IMR-90 (cell line): ENCODE measurements around the gene RFXANK. TPM values are rescaled to one million over a fixed set of nuclear protein-coding genes. Genes with fewer than 3 reads are reported as not detected.

Source experiments
- ATAC-seq: fragments of 200-7000 bp; cut with Tn5 transposase; 2 replicates; pipeline ENCODE4 v1.9.1; 2020; ENCODE audit warnings: low read depth, mild to moderate bottlenecking, moderate library complexity
- BruUV-seq: library from RNA; stranded (reverse); fragments of 400-500 nt; replicated peaks from 2 replicates; lab custom pipeline; 2021; lab: Mats Ljungman, UMichigan
- CTCF ChIA-PET: fragments of 300-600 bp; formaldehyde crosslinking; extraction: SDS; loops from one replicate; lab custom pipeline; 2021; ENCODE audit warnings: antibody characterized with exemption; lab: Yijun Ruan, JAX
- POLR2A ChIA-PET: fragments of 300-600 bp; sonication (Branson Sonifier 250); formaldehyde crosslinking; loops from one replicate; lab custom pipeline; 2022; ENCODE audit warnings: antibody characterized with exemption; ENCODE audit not compliant: unreplicated experiment; lab: Charles Lee
- DNase-seq: peaks from one replicate; pipeline ENCODE4 v3.0.0; 2013
- H2AFZ ChIP-seq: replicated peaks from 2 replicates; pipeline ENCODE3; 2013; ENCODE audit warnings: low read length, mild to moderate bottlenecking; ENCODE audit not compliant: poor library complexity
- H2AK5ac ChIP-seq: 2 replicates; pipeline ENCODE4 v1.6.1; 2013; ENCODE audit warnings: low read depth, low read length, inconsistent platforms
- H2AK9ac ChIP-seq: replicated peaks from 2 replicates; pipeline ENCODE3; 2013; ENCODE audit warnings: mild to moderate bottlenecking, low read depth, low read length, moderate library complexity; ENCODE audit not compliant: poor library complexity
- H2BK120ac ChIP-seq: 2 replicates; pipeline ENCODE4 v1.6.1; 2013; ENCODE audit warnings: low read depth, low read length, inconsistent platforms
- H2BK15ac ChIP-seq: 3 replicates; pipeline ENCODE4 v1.6.1; 2013; ENCODE audit warnings: low read depth, low read length, inconsistent platforms
- H2BK20ac ChIP-seq: 2 replicates; pipeline ENCODE4 v1.6.1; 2013; ENCODE audit warnings: low read depth, mild to moderate bottlenecking, inconsistent platforms, low read length, moderate library complexity
- H2BK5ac ChIP-seq: 2 replicates; pipeline ENCODE4 v1.6.1; 2013; ENCODE audit warnings: mild to moderate bottlenecking, low read depth, low read length, inconsistent platforms; ENCODE audit not compliant: poor library complexity, severe bottlenecking
- H3K14ac ChIP-seq: replicated peaks from 2 replicates; pipeline ENCODE4 v1.6.1; 2013; ENCODE audit warnings: low read depth, low read length, inconsistent platforms
- H3K18ac ChIP-seq: 2 replicates; pipeline ENCODE4 v1.6.1; 2013; ENCODE audit warnings: low read depth, low read length, control low read depth
- H3K23ac ChIP-seq: 2 replicates; pipeline ENCODE4 v1.6.1; 2013; ENCODE audit warnings: low read depth, low read length, inconsistent platforms
- H3K27ac ChIP-seq: 2 replicates; pipeline ENCODE4 v1.5.1; 2013; ENCODE audit warnings: mild to moderate bottlenecking, control low read depth, low read length; ENCODE audit not compliant: insufficient read depth
- H3K27me3 ChIP-seq: 2 replicates; pipeline ENCODE4 v1.6.1; 2013; ENCODE audit warnings: low read length; ENCODE audit not compliant: control insufficient read depth, insufficient read depth
- H3K36me3 ChIP-seq: 2 replicates; pipeline ENCODE4 v1.6.1; 2013; ENCODE audit warnings: low read length, mixed read lengths; ENCODE audit not compliant: control insufficient read depth, insufficient read depth
- H3K4ac ChIP-seq: 2 replicates; pipeline ENCODE4 v1.6.1; 2013; ENCODE audit warnings: low read depth, low read length, inconsistent platforms
- H3K4me1 ChIP-seq: 2 replicates; pipeline ENCODE4 v1.6.1; 2013; ENCODE audit warnings: low read length, mixed read lengths; ENCODE audit not compliant: control insufficient read depth, insufficient read depth
- H3K4me2 ChIP-seq: 2 replicates; pipeline ENCODE4 v1.6.1; 2013; ENCODE audit warnings: low read depth, mild to moderate bottlenecking, control low read depth, low read length, moderate library complexity
- H3K4me3 ChIP-seq: 2 replicates; pipeline ENCODE4 v1.5.1; 2013; ENCODE audit warnings: low read depth, mild to moderate bottlenecking, control low read depth, low read length, moderate library complexity; ENCODE audit not compliant: insufficient read depth
- H3K56ac ChIP-seq: 2 replicates; pipeline ENCODE4 v1.6.1; 2013; ENCODE audit warnings: low read length, inconsistent platforms; ENCODE audit not compliant: insufficient read depth; ENCODE audit errors: extremely low read depth
- H3K79me1 ChIP-seq, 2 experiments: 2 replicates each; pipeline ENCODE4 v1.6.1; 2013; ENCODE audit warnings: low read length in 2 of 2, inconsistent platforms in 1 of 2, low read depth in 1 of 2
- H3K9ac ChIP-seq: 2 replicates; pipeline ENCODE4 v1.6.1; 2013; ENCODE audit warnings: low read depth, low read length, control low read depth
- H3K9me1 ChIP-seq: 2 replicates; pipeline ENCODE4 v1.6.1; 2013; ENCODE audit warnings: low read length, inconsistent platforms; ENCODE audit not compliant: insufficient read depth
- H3K9me3 ChIP-seq: 2 replicates; pipeline ENCODE4 v1.6.1; 2013; ENCODE audit warnings: low read length; ENCODE audit not compliant: control insufficient read depth, insufficient read depth
- H4K20me1 ChIP-seq: 2 replicates; pipeline ENCODE4 v1.6.1; 2013; ENCODE audit warnings: low read length, inconsistent platforms; ENCODE audit not compliant: insufficient read depth
- H4K5ac ChIP-seq: 2 replicates; pipeline ENCODE4 v1.6.1; 2013; ENCODE audit warnings: mild to moderate bottlenecking, low read depth, low read length, control low read depth
- H4K8ac ChIP-seq, 2 experiments: 2 replicates each; pipeline ENCODE4 v1.6.1; 2013; ENCODE audit warnings: low read depth in 2 of 2, low read length in 2 of 2, control low read depth in 1 of 2, inconsistent platforms in 1 of 2
- H4K91ac ChIP-seq: 2 replicates; pipeline ENCODE4 v1.6.1; 2013; ENCODE audit warnings: low read depth, low read length, inconsistent platforms; ENCODE audit not compliant: insufficient read depth
- BHLHE40 ChIP-seq: fragments of 150-350 bp; IDR thresholded peaks from 2 replicates; pipeline ENCODE4 v1.6.1; 2016; ENCODE audit warnings: mild to moderate bottlenecking, low read depth, low read length
- CEBPB ChIP-seq: IDR thresholded peaks from 2 replicates; pipeline ENCODE4 v1.6.1; 2012; ENCODE audit warnings: low read depth, low read length, improper control_type of control experiment
- CHD1 ChIP-seq: IDR thresholded peaks from 2 replicates; pipeline ENCODE4 v1.6.1; 2012; ENCODE audit warnings: low read depth, low read length, improper control_type of control experiment
- FOS ChIP-seq: fragments of 150-350 bp; IDR thresholded peaks from 2 replicates; pipeline ENCODE4 v1.6.1; 2016; ENCODE audit warnings: low read depth, low read length
- MAFK ChIP-seq: IDR thresholded peaks from 2 replicates; pipeline ENCODE4 v1.6.1; 2012; ENCODE audit warnings: low read depth, low read length, improper control_type of control experiment
- MAZ ChIP-seq: IDR thresholded peaks from 2 replicates; pipeline ENCODE4 v1.6.1; 2012; ENCODE audit warnings: low read depth, mild to moderate bottlenecking, low read length, improper control_type of control experiment, moderate library complexity, borderline replicate concordance
- MXI1 ChIP-seq: IDR thresholded peaks from 2 replicates; pipeline ENCODE4 v1.6.1; 2012; ENCODE audit warnings: low read depth, mild to moderate bottlenecking, low read length, moderate library complexity, borderline replicate concordance
- NFE2L2 ChIP-seq: fragments of 150-350 bp; IDR thresholded peaks from 2 replicates; pipeline ENCODE4 v1.6.1; 2016; ENCODE audit warnings: low read depth, mild to moderate bottlenecking, low read length
- POLR2A ChIP-seq: IDR thresholded peaks from 2 replicates; pipeline ENCODE4 v1.6.1; 2012; ENCODE audit warnings: mild to moderate bottlenecking, low read depth, low read length
- RAD21 ChIP-seq: IDR thresholded peaks from 2 replicates; pipeline ENCODE4 v1.6.1; 2012; ENCODE audit warnings: low read length, improper control_type of control experiment
- RCOR1 ChIP-seq: IDR thresholded peaks from 2 replicates; pipeline ENCODE4 v1.6.1; 2012; ENCODE audit warnings: mild to moderate bottlenecking, low read length, improper control_type of control experiment; ENCODE audit not compliant: insufficient replicate concordance
- RFX5 ChIP-seq: IDR thresholded peaks from 2 replicates; pipeline ENCODE4 v1.8.0; 2012; ENCODE audit warnings: low read depth, mild to moderate bottlenecking, low read length, moderate library complexity
- SMC3 ChIP-seq: fragments of 150-350 bp; IDR thresholded peaks from 2 replicates; pipeline ENCODE4 v1.6.1; 2016; ENCODE audit warnings: low read depth, mild to moderate bottlenecking, antibody characterized with exemption, low read length, moderate library complexity
- whole genome bisulfite sequencing, 2 experiments: methylation state at CpG; one replicate each; pipeline versions ENCODE4 v1.1.5 to v1.1.7; 2013; ENCODE audit warnings: missing lambda C conversion rate in 2 of 2; ENCODE audit not compliant: insufficient read length in 1 of 2; ENCODE audit errors: extremely low coverage in 2 of 2; 5-methylcytosine and 5-hydroxymethylcytosine counted together
- dilution Hi-C: fragments of 300-500 bp; cut with HindIII; formaldehyde crosslinking; loops from one replicate; pipeline ENCODE4 v1.14.3; 2018; ENCODE audit warnings: low sequenced_read_pairs; ENCODE audit not compliant: unreplicated experiment
- in situ Hi-C: fragments of 300-500 bp; cut with MboI; formaldehyde crosslinking; loops from 3 replicates; pipeline ENCODE4 v1.14.3; 2019; ENCODE audit warnings: low sequenced_read_pairs, inconsistent platforms, mixed read lengths
- intact Hi-C: fragments of 100-400 bp; cut with micrococcal nuclease; formaldehyde crosslinking; loops from 2 replicates; pipeline ENCODE4 v1.10.0; 2022
- polyA plus RNA-seq, 3 experiments: library from polyadenylated mRNA; depleted of rRNA; stranded (reverse); fragments of >200 nt; gene quantifications; 2 replicates each; pipeline ENCODE4 v1.2.3, GENCODE V29; 2012; ENCODE audit warnings: low replicate concordance in 1 of 3
- total RNA-seq: library from RNA; depleted of rRNA; stranded (reverse); fragments of >200 nt; gene quantifications from 2 replicates; pipeline ENCODE4 v1.2.3, GENCODE V29; 2012
- TF ChIP-seq, protein P1 (sequence below): fragments of 150-350 bp; IDR thresholded peaks from 2 replicates; pipeline ENCODE4 v1.6.1; 2017; ENCODE audit warnings: mild to moderate bottlenecking, antibody characterized with exemption, low read length, low read depth
- TF ChIP-seq, protein P2 (sequence below): conservative IDR thresholded peaks from 2 replicates; pipeline ENCODE4 v1.5.1; 2012; ENCODE audit warnings: mild to moderate bottlenecking, low read depth, low read length, improper control_type of control experiment
- TF ChIP-seq, protein P3 (sequence below): fragments of 150-350 bp; IDR thresholded peaks from 2 replicates; pipeline ENCODE4 v1.6.1; 2016; ENCODE audit warnings: low read depth, mild to moderate bottlenecking, low read length, moderate library complexity, borderline replicate concordance

Gene RFXANK
- total and polyA plus RNA-seq, 2 of the 4 experiments (the other 2 are of a cell fraction) = 68.3 to 97.8 TPM

DNA sequence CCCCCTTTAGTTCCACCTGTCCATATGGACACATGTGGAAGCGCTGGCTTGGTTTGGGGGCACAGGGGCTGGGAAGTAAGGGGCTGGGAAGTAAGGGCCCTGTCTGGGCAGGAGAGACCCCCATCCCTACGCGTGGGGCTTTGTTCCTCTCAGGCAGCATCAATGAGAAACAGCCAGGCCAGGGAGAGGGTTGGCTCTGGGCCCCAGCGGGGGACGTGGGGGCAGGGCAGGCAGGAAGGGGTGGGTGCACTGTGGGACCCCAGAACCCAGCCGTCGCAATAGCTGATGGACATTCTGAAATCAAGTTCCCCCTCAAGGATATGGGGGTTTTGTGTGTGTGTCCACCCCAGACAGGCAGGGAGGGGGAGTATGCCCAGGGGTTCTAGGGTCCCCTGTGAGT lies 20.9 kb downstream of the RFXANK start:
- Histone ChIP-seq H3K18ac (no peak overlapping the region), H3K27me3 (peaks cover 29% of the 10 kb centered on the region), H3K4ac (no peak overlapping the region), H3K14ac (no peak overlapping the region), H3K23ac (no peak overlapping the region), H2BK5ac (no peak overlapping the region), H3K79me1 (no peaks in the 10 kb centered on the region), H3K36me3 (no peaks in the 10 kb centered on the region), H4K5ac (no peak overlapping the region), H4K91ac (no peak overlapping the region), H2AK9ac (no peak overlapping the region), H2AFZ (no peak overlapping the region), H3K4me2 (no peak overlapping the region), H3K9me3 (no peaks in the 10 kb centered on the region), H3K4me1 (no peaks in the 10 kb centered on the region), H2BK15ac (no peak overlapping the region), H2AK5ac (no peak overlapping the region), H3K56ac (no peak overlapping the region), H3K9ac (no peak overlapping the region), H2BK20ac (no peak overlapping the region), H2BK120ac (no peak overlapping the region), H4K8ac (no peak overlapping the region), H3K4me3 (no peak overlapping the region), H4K20me1 (peaks cover 6% of the 10 kb centered on the region; the same call in 1 of the 2 replicates), H3K9me1 (0 out of 2 replicates have a peak, but pooled peaks cover 2% of the 10 kb centered on the region), H3K27ac (no peak overlapping the region)
- ATAC-seq (no peak), DNase-seq (no peak)
- dilution Hi-C loops = no loop called here
- CTCF ChIA-PET = no interaction called here
- TF ChIP-seq CHD1 = no peak
- TF ChIP-seq, protein P1, sequence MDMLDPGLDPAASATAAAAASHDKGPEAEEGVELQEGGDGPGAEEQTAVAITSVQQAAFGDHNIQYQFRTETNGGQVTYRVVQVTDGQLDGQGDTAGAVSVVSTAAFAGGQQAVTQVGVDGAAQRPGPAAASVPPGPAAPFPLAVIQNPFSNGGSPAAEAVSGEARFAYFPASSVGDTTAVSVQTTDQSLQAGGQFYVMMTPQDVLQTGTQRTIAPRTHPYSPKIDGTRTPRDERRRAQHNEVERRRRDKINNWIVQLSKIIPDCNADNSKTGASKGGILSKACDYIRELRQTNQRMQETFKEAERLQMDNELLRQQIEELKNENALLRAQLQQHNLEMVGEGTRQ = no peak
- TF ChIP-seq MAFK = no peak
- TF ChIP-seq RFX5 = no peak
- no peak for TF ChIP-seq CEBPB
- TF ChIP-seq, protein P2, sequence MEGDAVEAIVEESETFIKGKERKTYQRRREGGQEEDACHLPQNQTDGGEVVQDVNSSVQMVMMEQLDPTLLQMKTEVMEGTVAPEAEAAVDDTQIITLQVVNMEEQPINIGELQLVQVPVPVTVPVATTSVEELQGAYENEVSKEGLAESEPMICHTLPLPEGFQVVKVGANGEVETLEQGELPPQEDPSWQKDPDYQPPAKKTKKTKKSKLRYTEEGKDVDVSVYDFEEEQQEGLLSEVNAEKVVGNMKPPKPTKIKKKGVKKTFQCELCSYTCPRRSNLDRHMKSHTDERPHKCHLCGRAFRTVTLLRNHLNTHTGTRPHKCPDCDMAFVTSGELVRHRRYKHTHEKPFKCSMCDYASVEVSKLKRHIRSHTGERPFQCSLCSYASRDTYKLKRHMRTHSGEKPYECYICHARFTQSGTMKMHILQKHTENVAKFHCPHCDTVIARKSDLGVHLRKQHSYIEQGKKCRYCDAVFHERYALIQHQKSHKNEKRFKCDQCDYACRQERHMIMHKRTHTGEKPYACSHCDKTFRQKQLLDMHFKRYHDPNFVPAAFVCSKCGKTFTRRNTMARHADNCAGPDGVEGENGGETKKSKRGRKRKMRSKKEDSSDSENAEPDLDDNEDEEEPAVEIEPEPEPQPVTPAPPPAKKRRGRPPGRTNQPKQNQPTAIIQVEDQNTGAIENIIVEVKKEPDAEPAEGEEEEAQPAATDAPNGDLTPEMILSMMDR = no peak
- no peak for TF ChIP-seq RAD21
- no peak for TF ChIP-seq BHLHE40
- no peak for TF ChIP-seq FOS
- TF ChIP-seq MAZ = no peak
- TF ChIP-seq, protein P3, sequence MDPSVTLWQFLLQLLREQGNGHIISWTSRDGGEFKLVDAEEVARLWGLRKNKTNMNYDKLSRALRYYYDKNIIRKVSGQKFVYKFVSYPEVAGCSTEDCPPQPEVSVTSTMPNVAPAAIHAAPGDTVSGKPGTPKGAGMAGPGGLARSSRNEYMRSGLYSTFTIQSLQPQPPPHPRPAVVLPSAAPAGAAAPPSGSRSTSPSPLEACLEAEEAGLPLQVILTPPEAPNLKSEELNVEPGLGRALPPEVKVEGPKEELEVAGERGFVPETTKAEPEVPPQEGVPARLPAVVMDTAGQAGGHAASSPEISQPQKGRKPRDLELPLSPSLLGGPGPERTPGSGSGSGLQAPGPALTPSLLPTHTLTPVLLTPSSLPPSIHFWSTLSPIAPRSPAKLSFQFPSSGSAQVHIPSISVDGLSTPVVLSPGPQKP = no peak
- TF ChIP-seq POLR2A = no peak
- no peak for TF ChIP-seq MXI1
- no peak for TF ChIP-seq NFE2L2
- TF ChIP-seq RCOR1 = no peak
- no peak for TF ChIP-seq SMC3
- no CpG with 5 or more reads among the region's 7 CpGs for WGBS, 2 experiments
- intact Hi-C loops = no loop called here
- POLR2A ChIA-PET = no interaction called here
- BruUV-seq = no TSS peak
- in situ Hi-C loops = no loop called here
